Tibial artery (tissue), 4 donors: ENCODE data around the gene THSD7B.
"Not testable (repeated sequence)": the region's sequence is repeated elsewhere in the genome, so short reads cannot be mapped to it uniquely, and the experiment has no call there.

Source experiments
- DNase-seq, 2 donors: peaks; one replicate each; pipeline ENCODE4 v3.0.0-alpha.2; 2019
- H3K27ac ChIP-seq, 2 donors: fragments of 200-600 bp; sonication (generic) in 1 of 2; 1 replicate in 1 of 2; 2 replicates in 1 of 2; pipeline ENCODE4 v1.5.1; 2018 to 2019; ENCODE audit warnings: mild to moderate bottlenecking in 1 of 2
- H3K27me3 ChIP-seq, 2 donors: fragments of 200-600 bp; sonication (generic) in 1 of 2; one replicate each; pipeline versions ENCODE4 v1.5.1 to v1.6.0; 2016 to 2019
- H3K36me3 ChIP-seq, 3 donors: fragments of 200-600 bp; sonication (generic) in 2 of 3; one replicate each; pipeline ENCODE4 v1.5.1; 2016 to 2019; ENCODE audit warnings: mild to moderate bottlenecking in 2 of 3
- H3K4me1 ChIP-seq, 4 donors: fragments of 200-600 bp; sonication (generic) in 2 of 4; 1 replicate in 3 of 4; 2 replicates in 1 of 4; pipeline ENCODE4 v1.5.1; 2016 to 2019
- H3K4me3 ChIP-seq, 2 donors: fragments of 200-600 bp; sonication (generic) in 1 of 2; 1 replicate in 1 of 2; 2 replicates in 1 of 2; pipeline ENCODE4 v1.5.1; 2018 to 2019; ENCODE audit warnings: mild to moderate bottlenecking in 2 of 2
- H3K9me3 ChIP-seq, 3 donors: fragments of 200-600 bp; sonication (generic) in 1 of 3; one replicate each; pipeline ENCODE4 v1.5.1; 2016 to 2019
- CTCF ChIP-seq, 2 experiments: fragments of 200-600 bp in 1 of 2; fragments of 450-650 bp in 1 of 2; IDR thresholded peaks; one replicate each; pipeline ENCODE4 v1.5.1; 2017 to 2019; ENCODE audit warnings: antibody characterized with exemption in 2 of 2, mild to moderate bottlenecking in 1 of 2, moderate library complexity in 1 of 2
- intact Hi-C: fragments of 100-400 bp; cut with DNase I; formaldehyde crosslinking; loops from one replicate; pipeline ENCODE4 v1.15.0; 2023; ENCODE audit warnings: low total_unique reads

The THSD7B gene

GRCh38 chr2:137302957-137303356 lies 537.6 kb downstream of the THSD7B start:
- no peak for DNase-seq
- intact Hi-C loops: no loop called here
- TF ChIP-seq CTCF (IDR thresholded peaks at IDR 0.05): no peak
- no peak overlapping the region for H3K27ac ChIP-seq
- no peak overlapping the region for H3K4me3 ChIP-seq
- no peaks in the 10 kb centered on the region for H3K27me3 ChIP-seq
- no peaks in the 10 kb centered on the region for H3K9me3 ChIP-seq
- no peaks in the 10 kb centered on the region for H3K36me3 ChIP-seq
- H3K4me1 ChIP-seq: no peaks in the 10 kb centered on the region

GRCh38 chr2:137316075-137316474 lies 550.7 kb downstream of the THSD7B start:
- no peaks in the 10 kb centered on the region for H3K9me3 ChIP-seq
- no peak overlapping the region for H3K4me3 ChIP-seq
- H3K36me3 ChIP-seq: no peaks in the 10 kb centered on the region
- TF ChIP-seq CTCF (IDR thresholded peaks at IDR 0.05): no peak
- no peaks in the 10 kb centered on the region for H3K27me3 ChIP-seq
- no peak overlapping the region for H3K27ac ChIP-seq
- no peaks in the 10 kb centered on the region for H3K4me1 ChIP-seq
- intact Hi-C loops: no loop called here
- no peak for DNase-seq

- intact Hi-C loops: no loop called here
- no peak for DNase-seq
- H3K4me1 ChIP-seq: no peaks in the 10 kb centered on the region
- H3K9me3 ChIP-seq: no peaks in the 10 kb centered on the region
- no peak for TF ChIP-seq CTCF (IDR thresholded peaks at IDR 0.05)
- H3K36me3 ChIP-seq: no peaks in the 10 kb centered on the region
- H3K27ac ChIP-seq: no peak overlapping the region
- no peak overlapping the region for H3K4me3 ChIP-seq
- no peaks in the 10 kb centered on the region for H3K27me3 ChIP-seq
Measured at GRCh38 chr2:137321566-137321965, 556.2 kb downstream of the THSD7B start.

GRCh38 chr2:137331562-137331961 lies 566.2 kb downstream of the THSD7B start:
- H3K36me3 ChIP-seq, DNase-seq, H3K27me3 ChIP-seq, H3K9me3 ChIP-seq, H3K27ac ChIP-seq, H3K4me1 ChIP-seq, intact Hi-C loops, H3K4me3 ChIP-seq: not testable (repeated sequence)

- Histone ChIP-seq H3K27me3 (no peaks in the 10 kb centered on the region), H3K27ac (no peak overlapping the region), H3K9me3 (peaks cover 0 to 3% (median 0%) of the 10 kb centered on the region in 3 donors), H3K4me1 (peaks cover 0 to 7% (median 3%) of the 10 kb centered on the region in 4 donors), H3K36me3 (no peaks in the 10 kb centered on the region), H3K4me3 (no peak overlapping the region)
- intact Hi-C loops: no loop called here
- no peak for DNase-seq
- no peak for TF ChIP-seq CTCF (IDR thresholded peaks at IDR 0.05)
Measured at GRCh38 chr2:137333386-137334165, 568.2 kb downstream of the THSD7B start.

GRCh38 chr2:137336067-137336466 lies 570.7 kb downstream of the THSD7B start:
- intact Hi-C loops: no loop called here
- H3K27me3 ChIP-seq: no peaks in the 10 kb centered on the region
- H3K36me3 ChIP-seq: no peaks in the 10 kb centered on the region
- H3K9me3 ChIP-seq: peaks cover 0 to 3% (median 0%) of the 10 kb centered on the region in 3 donors
- peaks cover 0 to 7% (median 3%) of the 10 kb centered on the region in 4 donors for H3K4me1 ChIP-seq
- no peak for DNase-seq
- no peak overlapping the region for H3K27ac ChIP-seq
- H3K4me3 ChIP-seq: no peak overlapping the region
- TF ChIP-seq CTCF (IDR thresholded peaks at IDR 0.05): no peak
